HG03066 (cell line): ENCODE data around the gene CAPN3.

Experiments used
- ATAC-seq: cut with Tn5 transposase; IDR thresholded peaks from one replicate; pipeline ENCODE4 v1.9.1; 2021; ENCODE audit warnings: low read depth; ENCODE audit not compliant: unreplicated experiment

The CAPN3 gene

DNA sequence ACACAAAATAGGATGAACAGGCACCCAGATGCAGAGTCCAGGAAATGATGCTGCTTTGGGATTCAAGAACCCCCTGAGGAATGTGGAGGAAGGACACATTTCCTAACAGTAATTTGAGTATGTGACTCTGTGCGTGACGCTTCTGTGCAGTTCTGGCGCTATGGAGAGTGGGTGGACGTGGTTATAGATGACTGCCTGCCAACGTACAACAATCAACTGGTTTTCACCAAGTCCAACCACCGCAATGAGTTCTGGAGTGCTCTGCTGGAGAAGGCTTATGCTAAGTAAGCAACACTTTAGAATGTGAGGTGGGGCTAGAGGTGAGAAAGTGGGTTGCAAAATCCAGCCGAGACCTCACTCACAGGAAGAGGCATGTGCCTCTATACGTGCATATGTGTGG lies 28.3 kb downstream of the CAPN3 start:
- ATAC-seq = no peak

DNA sequence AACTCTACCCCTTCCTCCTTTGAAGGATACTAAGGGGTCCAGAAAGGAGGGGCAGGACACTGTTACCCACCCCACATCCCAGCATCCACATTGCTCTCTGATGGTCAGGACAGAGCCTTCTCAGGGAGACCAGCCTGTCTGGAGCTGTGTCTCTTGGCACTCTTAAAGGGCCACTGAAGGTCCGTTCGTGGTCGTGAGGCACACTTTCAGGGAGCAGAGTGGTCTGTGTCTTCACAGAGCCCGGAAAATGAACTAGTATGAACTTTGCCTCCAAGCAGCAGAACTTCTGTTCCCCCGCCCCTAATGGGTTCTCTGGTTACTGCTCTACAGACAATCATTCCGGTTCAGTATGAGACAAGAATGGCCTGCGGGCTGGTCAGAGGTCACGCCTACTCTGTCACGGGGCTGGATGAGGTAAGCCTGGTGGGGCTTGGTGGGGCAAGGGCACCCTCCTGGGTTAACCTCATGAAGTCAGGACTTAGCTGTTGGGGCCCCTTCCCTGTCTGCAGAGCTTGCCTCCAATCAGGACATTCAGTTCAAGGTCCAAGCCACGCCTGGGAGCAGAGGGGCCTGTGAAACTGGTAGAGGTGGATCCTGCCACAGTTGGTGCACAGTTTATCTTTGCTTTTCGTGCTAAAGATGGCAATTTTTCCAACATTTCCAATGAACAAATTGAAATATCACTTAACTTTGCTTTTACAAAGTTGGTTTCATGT lies 33.2 kb downstream of the CAPN3 start:
- no peak for ATAC-seq

DNA sequence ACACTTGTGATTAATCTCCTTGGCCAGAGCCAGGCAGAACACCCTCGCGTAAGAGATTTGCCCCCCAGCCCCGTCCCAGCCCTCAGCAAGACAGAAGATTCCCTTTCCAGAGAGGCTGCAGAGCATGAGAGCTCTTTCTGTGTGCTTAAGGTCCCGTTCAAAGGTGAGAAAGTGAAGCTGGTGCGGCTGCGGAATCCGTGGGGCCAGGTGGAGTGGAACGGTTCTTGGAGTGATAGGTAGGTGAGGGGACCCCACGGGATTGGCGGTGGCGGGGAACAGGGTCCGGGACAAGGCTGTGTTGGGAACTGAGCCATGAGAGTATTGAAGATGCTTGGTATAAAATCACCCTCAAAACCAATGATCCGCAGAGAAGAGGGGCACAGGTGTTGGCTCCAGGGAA lies 34.8 kb downstream of the CAPN3 start:
- no peak for ATAC-seq

DNA sequence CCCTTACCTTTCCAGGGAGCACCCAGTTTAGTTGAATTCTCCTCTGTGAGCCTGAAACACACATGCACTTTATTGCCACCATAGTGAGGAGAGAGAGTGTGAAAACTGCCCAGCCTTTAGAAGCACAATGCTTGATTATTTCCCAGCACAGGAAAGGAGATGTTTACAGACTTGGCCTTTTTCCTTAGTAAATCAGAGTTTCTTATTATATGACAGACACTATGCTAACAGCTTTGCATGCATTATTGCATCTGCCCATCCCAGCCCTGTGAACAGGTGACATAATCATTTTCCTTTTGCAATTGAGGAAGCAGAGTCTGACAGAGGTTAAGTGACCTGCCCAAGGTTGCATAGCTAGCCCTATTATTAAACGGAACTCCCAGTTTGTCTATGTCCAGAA lies 36.5 kb downstream of the CAPN3 start:
- no peak for ATAC-seq

DNA sequence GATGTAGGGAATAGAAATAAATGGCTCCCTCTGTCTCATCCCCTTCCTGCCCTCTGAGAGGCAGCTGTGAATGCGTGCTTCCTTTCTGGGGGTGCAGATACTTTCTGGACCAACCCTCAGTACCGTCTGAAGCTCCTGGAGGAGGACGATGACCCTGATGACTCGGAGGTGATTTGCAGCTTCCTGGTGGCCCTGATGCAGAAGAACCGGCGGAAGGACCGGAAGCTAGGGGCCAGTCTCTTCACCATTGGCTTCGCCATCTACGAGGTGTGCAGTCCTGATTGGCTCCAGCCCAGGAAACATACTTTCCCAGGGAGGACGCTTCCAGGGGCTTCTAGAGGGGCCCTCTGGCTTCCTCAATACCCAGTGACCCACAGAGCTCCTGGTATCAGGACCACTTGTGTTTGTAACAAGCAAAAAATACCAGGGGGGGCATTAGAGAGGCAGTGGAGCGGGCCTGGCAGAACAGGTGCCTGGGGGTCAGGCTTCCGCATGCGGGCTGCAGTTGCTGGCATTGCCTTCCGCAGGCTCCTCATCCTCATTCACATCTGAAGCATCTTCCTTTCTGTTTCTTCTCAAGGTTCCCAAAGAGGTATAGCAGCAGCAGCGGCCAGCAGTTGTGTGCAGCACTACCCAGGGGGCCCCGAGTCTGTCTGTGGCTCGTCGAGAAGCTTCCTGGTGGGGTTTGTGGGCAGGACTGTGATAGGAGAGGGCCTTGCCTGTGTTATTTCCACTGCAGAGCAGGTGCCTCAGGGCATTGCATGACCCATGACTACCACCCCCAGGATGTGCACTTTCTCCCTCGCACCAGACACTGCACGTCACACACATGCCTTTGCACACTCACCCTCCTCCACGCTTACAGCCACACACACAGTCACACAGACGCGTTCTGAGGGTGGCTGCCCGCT lies 42.5 kb downstream of the CAPN3 start:
- ATAC-seq = no peak

DNA sequence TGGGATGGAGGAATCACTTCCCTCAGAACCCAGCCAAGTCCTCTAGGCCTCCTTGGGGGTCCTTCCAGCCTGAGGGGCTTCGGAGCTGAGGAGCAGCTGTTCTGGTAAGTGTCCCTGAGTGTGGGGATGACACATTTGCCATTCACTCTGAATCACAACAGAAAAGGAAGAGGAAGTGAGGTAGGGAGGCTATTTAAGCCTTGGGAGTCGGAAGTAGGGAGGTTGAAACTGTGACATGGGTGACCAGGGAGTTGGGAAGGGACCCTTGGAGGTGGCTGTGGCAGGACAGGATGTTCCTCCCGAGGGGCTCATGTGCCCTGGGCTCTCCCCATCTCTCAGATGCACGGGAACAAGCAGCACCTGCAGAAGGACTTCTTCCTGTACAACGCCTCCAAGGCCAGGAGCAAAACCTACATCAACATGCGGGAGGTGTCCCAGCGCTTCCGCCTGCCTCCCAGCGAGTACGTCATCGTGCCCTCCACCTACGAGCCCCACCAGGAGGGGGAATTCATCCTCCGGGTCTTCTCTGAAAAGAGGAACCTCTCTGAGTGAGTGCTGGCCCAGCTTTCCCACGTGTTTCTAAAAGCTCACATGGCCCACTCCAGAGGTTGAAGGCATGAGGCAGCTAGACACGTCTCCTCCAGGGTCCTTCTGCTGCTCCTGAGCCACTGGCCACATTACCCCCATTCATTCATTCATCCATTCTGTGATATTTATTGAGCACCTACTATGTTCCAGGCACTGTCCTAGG lies 43.3 kb downstream of the CAPN3 start:
- no peak for ATAC-seq

DNA sequence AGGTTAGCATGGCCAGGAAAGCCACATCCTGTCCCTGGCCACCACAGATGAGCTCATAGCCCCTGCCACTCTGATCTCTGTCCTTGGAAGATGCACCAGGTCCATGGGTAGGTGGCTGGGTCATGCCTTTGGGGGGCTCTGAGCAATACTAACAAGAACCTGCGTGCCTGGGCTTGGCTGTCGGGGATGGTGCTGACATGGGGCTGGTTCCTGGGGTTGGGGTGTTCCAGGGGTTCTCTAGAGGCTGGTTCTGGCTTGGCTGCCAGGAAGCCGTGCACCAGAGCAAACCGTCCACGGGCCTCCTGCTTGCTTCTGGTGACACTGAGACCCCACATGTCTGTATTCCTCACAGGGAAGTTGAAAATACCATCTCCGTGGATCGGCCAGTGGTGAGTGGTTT lies 44.1 kb downstream of the CAPN3 start:
- no peak for ATAC-seq

DNA sequence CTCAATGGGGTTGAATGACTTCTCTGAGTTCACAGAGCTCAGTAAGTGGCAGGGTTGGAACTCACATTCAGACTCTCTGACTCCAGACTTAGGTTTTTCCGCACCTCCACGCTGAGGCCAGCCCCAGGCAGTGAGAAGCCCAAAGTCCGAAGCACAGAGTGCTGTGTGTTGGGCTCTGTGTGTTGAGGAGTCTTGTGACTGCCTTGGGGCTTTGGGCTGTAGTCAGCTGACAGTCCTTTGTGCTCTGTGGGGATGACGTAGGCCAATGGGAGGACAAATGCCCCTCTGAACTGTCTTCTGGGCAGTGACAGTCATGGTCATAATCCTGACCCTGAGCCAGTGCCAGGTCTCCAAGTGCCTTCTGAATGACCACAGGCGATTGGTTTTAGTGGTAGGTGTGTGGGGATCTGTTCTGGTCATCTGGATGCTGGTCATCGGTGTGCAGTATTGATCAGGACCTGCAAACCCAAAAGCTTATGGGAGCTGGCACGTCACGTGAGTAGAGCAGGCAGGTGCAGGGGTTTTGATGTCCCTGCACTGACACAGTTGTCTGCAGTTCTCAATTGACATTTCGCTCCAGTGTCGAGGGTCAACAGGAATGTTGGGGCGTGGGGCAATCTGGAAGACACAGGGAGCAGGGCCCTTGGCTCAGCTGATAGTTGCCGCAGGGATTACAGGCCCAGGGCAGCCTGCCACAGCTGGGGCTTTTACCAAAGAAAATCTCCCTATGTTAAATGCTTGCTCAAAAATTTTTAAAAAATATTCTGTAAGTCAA lies 45.3 kb downstream of the CAPN3 start:
- no peak for ATAC-seq

DNA sequence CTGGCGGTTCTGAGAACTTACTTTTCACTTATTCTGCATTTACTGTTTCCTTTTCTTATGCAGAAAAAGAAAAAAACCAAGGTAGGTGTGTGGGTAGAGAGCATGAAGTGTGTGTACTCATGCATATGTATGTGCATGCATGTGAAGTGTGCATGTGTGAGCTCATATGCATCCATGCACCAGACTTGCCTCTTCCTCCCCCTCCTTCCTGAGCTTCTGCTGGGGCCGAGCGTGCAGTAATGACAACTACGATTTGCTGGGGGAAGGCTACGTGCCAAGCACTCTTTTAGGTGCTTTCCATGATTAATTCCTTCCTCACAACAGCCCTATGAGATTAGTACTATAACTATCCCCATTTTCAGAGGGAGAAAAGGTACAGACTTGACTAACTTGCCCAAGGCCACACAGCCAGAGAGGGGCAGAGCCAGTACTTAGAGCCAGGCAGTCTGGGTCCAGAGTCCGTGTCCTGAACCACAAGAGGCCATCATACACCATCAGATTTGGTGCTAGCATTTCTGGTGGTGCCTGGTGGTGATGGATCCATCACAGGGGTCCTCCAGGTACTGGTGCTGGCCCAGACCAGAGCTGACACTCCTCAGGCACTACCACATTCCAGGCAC lies 46.7 kb downstream of the CAPN3 start:
- no peak for ATAC-seq

DNA sequence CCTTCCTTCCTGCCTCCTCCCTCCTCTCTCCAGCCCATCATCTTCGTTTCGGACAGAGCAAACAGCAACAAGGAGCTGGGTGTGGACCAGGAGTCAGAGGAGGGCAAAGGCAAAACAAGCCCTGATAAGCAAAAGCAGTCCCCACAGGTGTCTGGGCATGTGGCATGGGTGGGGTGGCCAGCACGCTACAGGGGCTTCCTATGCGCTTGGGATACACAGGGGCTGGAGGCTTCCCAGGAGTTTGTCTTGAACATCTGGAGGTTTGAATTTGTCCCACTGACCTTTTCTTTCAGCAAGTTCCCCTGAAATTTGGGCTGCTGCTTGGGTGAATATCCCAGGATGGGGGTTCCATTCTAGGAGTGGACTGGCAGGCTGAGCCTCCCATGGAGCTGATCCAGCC lies 48.9 kb downstream of the CAPN3 start:
- no peak for ATAC-seq

DNA sequence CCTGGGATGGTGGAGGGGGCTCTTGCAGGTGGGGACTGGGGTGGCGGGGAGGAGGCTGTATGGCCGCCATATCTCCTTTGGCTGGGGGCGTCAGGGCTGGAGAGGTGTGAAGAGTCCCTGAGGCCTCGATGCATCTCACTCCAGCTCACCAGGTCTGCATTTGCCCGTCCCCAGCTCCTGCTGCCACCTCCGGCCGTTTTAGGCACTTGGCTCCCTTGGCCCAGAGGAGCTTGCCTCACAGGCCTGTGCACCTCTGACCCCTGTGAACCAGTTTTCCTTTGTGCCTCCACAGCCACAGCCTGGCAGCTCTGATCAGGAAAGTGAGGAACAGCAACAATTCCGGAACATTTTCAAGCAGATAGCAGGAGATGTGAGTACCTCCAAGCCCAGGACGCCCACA lies 49.7 kb downstream of the CAPN3 start:
- no peak for ATAC-seq

DNA sequence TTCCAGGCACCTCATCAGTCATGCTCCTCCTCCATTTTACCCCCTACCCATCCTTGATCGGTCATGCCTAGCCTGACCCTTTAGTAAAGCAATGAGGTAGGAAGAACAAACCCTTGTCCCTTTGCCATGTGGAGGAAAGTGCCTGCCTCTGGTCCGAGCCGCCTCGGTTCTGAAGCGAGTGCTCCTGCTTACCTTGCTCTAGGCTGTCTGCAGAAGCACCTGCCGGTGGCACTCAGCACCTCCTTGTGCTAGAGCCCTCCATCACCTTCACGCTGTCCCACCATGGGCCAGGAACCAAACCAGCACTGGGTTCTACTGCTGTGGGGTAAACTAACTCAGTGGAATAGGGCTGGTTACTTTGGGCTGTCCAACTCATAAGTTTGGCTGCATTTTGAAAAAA lies 52.6 kb downstream of the CAPN3 start:
- ATAC-seq = no peak

DNA sequence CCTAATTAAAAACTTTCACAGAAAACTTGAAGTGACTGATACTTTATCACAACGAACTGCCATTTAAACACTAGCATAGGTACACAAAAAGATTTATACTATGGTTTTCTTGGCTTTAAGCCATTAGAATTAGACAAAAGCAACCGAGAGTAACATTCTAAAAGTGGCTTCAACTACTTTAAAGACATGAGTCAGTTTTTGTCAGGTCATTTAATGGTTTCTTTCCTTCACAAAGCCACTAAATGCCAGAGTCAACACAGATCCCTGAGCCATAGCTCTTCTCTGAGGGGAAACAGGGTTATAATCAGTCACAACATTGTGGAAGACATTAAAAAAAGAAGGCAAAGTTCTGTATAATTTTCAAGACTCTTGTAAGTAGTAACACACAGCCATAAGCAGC lies 54.6 kb downstream of the CAPN3 start:
- no peak for ATAC-seq

DNA sequence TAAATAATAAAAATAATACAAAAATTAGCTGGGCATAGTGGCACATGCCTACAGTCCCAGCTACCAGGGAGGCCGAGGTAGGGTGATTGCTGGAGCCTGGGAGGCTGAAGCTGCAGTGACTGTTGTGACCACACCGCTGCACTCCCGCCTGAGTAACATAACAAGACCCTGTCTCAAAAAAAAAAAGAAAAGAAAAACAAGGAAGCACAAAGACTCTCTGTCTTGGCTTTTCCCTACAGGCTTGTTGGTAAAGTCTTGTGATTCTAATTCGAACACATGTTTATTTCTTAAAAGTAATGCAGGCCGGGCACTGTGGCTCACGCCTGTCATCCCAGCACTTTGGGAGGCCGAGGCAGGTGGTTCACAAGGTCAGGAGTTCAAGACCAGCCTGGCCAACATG lies 60.1 kb downstream of the CAPN3 start:
- no peak for ATAC-seq

DNA sequence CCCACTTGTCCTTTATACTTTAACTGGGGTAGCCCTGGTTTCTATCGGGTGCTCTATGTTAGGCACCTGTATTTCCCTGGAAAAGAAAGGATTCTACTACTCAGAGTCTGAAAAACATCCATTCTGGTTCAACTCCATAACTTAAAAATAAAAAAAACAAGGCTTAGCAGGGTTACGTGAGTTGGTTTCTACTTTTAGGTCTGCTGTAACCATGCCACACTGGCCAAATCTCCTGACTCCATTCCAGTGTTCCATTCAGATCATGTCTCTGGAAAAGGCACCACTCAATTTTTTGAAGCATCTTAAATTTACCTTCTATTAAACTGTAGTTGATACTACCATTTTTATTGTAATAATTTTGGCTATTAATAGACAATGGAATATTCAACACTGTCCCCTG lies 62.1 kb downstream of the CAPN3 start:
- ATAC-seq = no peak

DNA sequence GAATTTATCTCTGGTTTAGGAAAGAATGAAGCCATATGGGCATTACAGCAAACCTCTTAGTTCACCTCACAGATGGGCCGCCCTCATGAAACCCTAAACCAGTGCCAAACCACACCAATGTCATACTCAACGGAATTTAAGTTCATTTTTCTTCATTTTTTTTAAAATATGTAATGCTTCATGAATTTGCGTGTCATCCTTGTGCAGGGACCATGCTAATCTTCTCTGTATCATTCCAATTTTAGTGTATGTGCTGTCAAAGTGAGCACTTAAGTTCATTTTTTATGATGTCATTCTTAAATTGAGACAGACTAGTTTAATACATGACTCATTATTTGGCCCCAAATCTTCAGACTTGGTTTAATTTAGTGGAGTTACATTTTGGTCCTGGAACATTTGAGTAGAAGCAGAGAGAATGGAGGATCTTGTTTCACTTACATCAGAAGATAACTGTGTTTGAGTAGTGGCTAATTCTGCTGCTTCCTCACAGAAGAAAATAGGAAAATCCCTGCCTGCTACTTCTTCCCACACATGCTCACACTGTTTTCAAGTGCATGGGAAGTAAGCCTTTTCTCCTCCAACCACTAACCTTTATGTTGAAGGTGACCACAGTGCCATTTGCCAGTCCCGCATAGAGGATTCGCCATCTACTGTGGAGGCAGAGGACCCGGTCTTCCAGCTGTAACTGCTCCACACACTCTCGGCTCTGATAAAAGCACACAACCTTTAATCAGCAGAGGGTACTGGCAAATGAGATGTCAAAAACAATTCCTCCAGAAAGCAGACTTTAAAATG lies 68.3 kb downstream of the CAPN3 start:
- no peak for ATAC-seq

DNA sequence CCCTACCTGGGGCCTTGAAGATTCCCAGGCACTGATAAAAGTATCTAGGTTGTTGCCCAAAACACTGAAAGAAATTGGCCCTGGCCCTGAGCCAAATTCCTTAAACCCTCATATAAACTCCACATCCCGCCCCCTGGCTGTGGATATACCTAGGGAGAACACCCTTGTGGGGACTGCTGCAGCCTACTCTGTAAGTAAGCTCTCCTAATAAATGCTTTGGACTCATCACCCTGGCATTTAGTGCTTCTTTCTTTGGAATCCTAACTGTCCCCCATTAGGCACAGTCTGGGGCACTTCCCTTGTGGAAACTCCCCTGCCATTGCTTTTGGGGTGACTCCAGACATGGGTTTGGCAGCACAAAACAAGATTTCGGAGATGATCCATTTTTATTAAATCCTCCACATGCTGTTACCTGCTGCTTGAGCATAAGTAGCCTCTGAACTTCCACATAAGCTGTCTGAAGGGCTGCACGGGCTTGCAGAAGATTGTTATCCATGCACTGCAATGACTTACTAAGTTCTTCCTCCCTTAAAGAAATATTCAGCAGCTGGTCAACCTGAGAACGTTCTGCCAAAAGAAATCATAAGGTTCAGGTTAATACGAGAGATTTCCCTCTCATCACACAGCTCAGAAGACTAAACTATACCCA lies 85.2 kb downstream of the CAPN3 start:
- no peak for ATAC-seq

DNA sequence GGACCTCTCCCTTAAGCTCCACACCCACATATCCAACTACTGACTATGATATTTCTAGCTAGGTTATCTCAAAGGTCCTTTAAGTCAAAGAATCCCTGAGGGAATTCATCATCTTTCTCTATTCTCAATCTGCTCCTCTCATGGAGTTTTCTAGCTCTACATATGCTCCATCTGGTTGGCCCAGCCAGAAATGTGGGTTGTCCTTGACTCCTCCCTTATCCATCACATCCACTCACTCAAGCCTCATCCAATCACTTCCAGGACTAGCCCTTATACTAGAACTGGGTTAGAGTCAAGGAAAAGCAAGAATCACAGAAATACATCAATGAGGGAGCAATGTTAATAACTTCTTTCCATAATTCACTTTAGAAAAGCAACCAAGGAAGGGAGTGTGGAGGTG lies 86.2 kb downstream of the CAPN3 start:
- ATAC-seq = no peak

DNA sequence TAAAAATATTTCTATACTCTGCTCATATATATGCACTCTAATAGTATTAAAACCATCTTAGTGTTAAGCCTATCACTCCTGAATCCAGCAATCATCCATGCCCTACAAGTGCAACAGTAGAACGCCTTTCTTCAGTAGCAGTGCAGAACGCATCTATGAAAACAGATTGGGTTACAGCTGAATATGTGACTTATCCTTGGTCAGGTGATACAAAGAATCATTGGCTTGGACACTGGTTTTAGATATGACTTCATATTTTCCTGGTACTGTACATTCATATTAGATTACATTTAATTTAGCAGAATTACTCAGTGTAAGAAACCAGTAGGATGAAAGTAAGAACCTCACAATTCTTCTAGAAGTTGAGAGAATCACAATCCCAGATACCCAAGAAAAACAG lies 88.3 kb downstream of the CAPN3 start:
- ATAC-seq = no peak
